Endothelial cell of umbilical vein (primary cell): ENCODE data around the gene APBA2. TPM values are rescaled to one million over a fixed set of nuclear protein-coding genes. Genes with fewer than 3 reads are reported as not detected.

Experiments
- BruUV-seq: library from RNA; stranded (reverse); fragments of 400-500 nt; replicated peaks from 2 replicates; lab custom pipeline; 2021; lab: Mats Ljungman, UMichigan
- CTCF ChIA-PET: fragments of 300-600, 350-600 bp; sonication (Branson Sonifier 250); formaldehyde crosslinking; loops from one replicate; lab custom pipeline; 2021; ENCODE audit warnings: antibody characterized with exemption, inconsistent platforms; lab: Charles Lee
- POLR2A ChIA-PET: fragments of 300-600, 350-600 bp; sonication (Branson Sonifier 250); formaldehyde crosslinking; loops from one replicate; lab custom pipeline; 2021; ENCODE audit warnings: antibody characterized with exemption, inconsistent platforms; lab: Charles Lee
- DNase-seq: peaks from one replicate; pipeline ENCODE4 v3.0.0-alpha.2; 2011; ENCODE audit warnings: low read depth, low spot score
- FAIRE-seq: peaks from 2 replicates; lab custom pipeline; 2011; peaks lifted over from hg19 to GRCh38; lab: Jason Lieb, UNC
- H2AFZ ChIP-seq: 2 replicates; pipeline ENCODE4 v1.6.0; 2012; ENCODE audit warnings: low read depth, low read length, control low read depth, inconsistent platforms
- H3K27ac ChIP-seq: 2 replicates; pipeline ENCODE4 v1.5.1; 2011; ENCODE audit warnings: low read depth, mild to moderate bottlenecking, control low read depth, low read length, moderate library complexity; ENCODE audit not compliant: insufficient read depth
- H3K27me3 ChIP-seq, 2 experiments: 2 replicates each; pipeline versions ENCODE4 v1.6.0 to v1.6.1; 2011; ENCODE audit warnings: low read length in 2 of 2, mixed read lengths in 1 of 2; ENCODE audit not compliant: control insufficient read depth in 2 of 2, insufficient read depth in 2 of 2
- H3K36me3 ChIP-seq, 2 experiments: 2 replicates in 1 of 2; 3 replicates in 1 of 2; pipeline ENCODE4 v1.5.1; 2011; ENCODE audit warnings: low read length in 2 of 2, mild to moderate bottlenecking in 1 of 2, moderate library complexity in 1 of 2; ENCODE audit not compliant: control insufficient read depth in 2 of 2, insufficient read depth in 2 of 2; ENCODE audit errors: extremely low read depth in 1 of 2
- H3K4me1 ChIP-seq: 3 replicates; pipeline ENCODE4 v1.5.1; 2011; ENCODE audit warnings: mild to moderate bottlenecking, low read length; ENCODE audit not compliant: control insufficient read depth, insufficient read depth; ENCODE audit errors: extremely low read depth
- H3K4me2 ChIP-seq: 2 replicates; pipeline ENCODE4 v1.6.1; 2011; ENCODE audit warnings: low read length, control low read depth, mixed read lengths; ENCODE audit not compliant: insufficient read depth
- H3K4me3 ChIP-seq, 3 experiments: fragments of 200-600 bp in 1 of 3; sonication (generic), shearing (Covaris generic) in 1 of 3; replicated peaks in 1 of 3; 2 replicates each; pipeline ENCODE4 v1.5.1; 2011 to 2016; ENCODE audit warnings: control low read depth in 3 of 3, low read length in 3 of 3, mild to moderate bottlenecking in 2 of 3, inconsistent platforms in 1 of 3, low read depth in 1 of 3, moderate library complexity in 1 of 3; ENCODE audit not compliant: insufficient read depth in 1 of 3
- H3K79me2 ChIP-seq: 2 replicates; pipeline ENCODE4 v1.6.0; 2012; ENCODE audit warnings: low read length, inconsistent platforms; ENCODE audit not compliant: control insufficient read depth, insufficient read depth
- H3K9ac ChIP-seq: replicated peaks from 2 replicates; pipeline ENCODE3; 2011; ENCODE audit warnings: low read length, control low read depth; ENCODE audit not compliant: insufficient read depth; ENCODE audit errors: extremely low read depth
- H3K9me1 ChIP-seq: replicated peaks from 3 replicates; pipeline ENCODE4 v1.6.0; 2011; ENCODE audit warnings: mild to moderate bottlenecking, low read length; ENCODE audit not compliant: control insufficient read depth, insufficient read depth; ENCODE audit errors: extremely low read depth
- H3K9me3 ChIP-seq: replicated peaks from 2 replicates; pipeline ENCODE4 v1.5.1; 2012; ENCODE audit warnings: low read length, inconsistent platforms; ENCODE audit not compliant: control insufficient read depth, insufficient read depth
- H4K20me1 ChIP-seq: replicated peaks from 2 replicates; pipeline ENCODE3; 2011; ENCODE audit warnings: mild to moderate bottlenecking, low read length; ENCODE audit not compliant: control insufficient read depth, insufficient read depth; ENCODE audit errors: extremely low read depth
- CTCF ChIP-seq, 2 donors: IDR thresholded peaks; 1 replicate in 1 of 2; 2 replicates in 1 of 2; pipeline ENCODE4 v1.5.1; 2011; ENCODE audit warnings: low read length in 2 of 2, mild to moderate bottlenecking in 2 of 2, moderate library complexity in 2 of 2, control low read depth in 1 of 2, inconsistent platforms in 1 of 2, low read depth in 1 of 2; ENCODE audit not compliant: insufficient read depth in 1 of 2; ENCODE audit errors: extremely low read depth in 1 of 2
- EZH2 ChIP-seq: IDR thresholded peaks from 2 replicates; pipeline ENCODE4 v1.6.1; 2012; ENCODE audit warnings: borderline replicate concordance, low read depth, mild to moderate bottlenecking, moderate library complexity, low read length, inconsistent platforms; ENCODE audit not compliant: severe bottlenecking
- FOS ChIP-seq: IDR thresholded peaks from 2 replicates; pipeline ENCODE4 v1.6.1; 2011; ENCODE audit warnings: mild to moderate bottlenecking, low read length, moderate library complexity, borderline replicate concordance; ENCODE audit not compliant: insufficient read depth
- GATA2 ChIP-seq: IDR thresholded peaks from 2 replicates; pipeline ENCODE4 v1.7.0; 2011; ENCODE audit warnings: low read depth, mild to moderate bottlenecking, moderate library complexity, mixed read lengths, low read length; ENCODE audit not compliant: insufficient read length, insufficient read depth
- JUN ChIP-seq: IDR thresholded peaks from 2 replicates; pipeline ENCODE4 v1.6.1; 2011; ENCODE audit warnings: borderline replicate concordance, low read depth; ENCODE audit not compliant: insufficient read length, insufficient read depth
- POLR2A ChIP-seq: IDR thresholded peaks from 2 replicates; pipeline ENCODE4 v1.6.1; 2012; ENCODE audit warnings: low read depth, mild to moderate bottlenecking, control low read depth, low read length
- POLR2AphosphoS5 ChIP-seq: IDR thresholded peaks from 2 replicates; pipeline ENCODE4 v1.6.1; 2012; ENCODE audit warnings: low read depth, mild to moderate bottlenecking, control low read depth, low read length, moderate library complexity; ENCODE audit not compliant: insufficient read depth
- dilution Hi-C: fragments of 300-500 bp; cut with MboI; formaldehyde crosslinking; loops from one replicate; pipeline ENCODE4 v1.15.0; 2019; ENCODE audit warnings: low sequenced_read_pairs; ENCODE audit not compliant: extremely low pct_ligation_motif_present
- intact Hi-C: fragments of 100-400 bp; cut with micrococcal nuclease; formaldehyde crosslinking; loops from one replicate; pipeline ENCODE4 v1.10.0; 2022
- polyA plus RNA-seq, 4 experiments: library from polyadenylated mRNA; depleted of rRNA in 3 of 4; stranded (reverse) in 3 of 4; unstranded in 1 of 4; fragments of >200 nt; gene quantifications; 2 replicates each; pipeline versions ENCODE4 v1.2.1 to v1.2.3, GENCODE V29; 2011 to 2012; ENCODE audit warnings: missing spikeins in 1 of 4
- total RNA-seq: library from RNA; stranded (reverse); gene quantifications from 2 replicates; pipeline ENCODE4 v1.2.3, GENCODE V29; 2021
- TF ChIP-seq, protein P1 (sequence below): IDR thresholded peaks from 2 replicates; pipeline ENCODE4 v1.6.1; 2011; ENCODE audit not compliant: insufficient read depth, insufficient read length

APBA2 gene
- total and polyA plus RNA-seq, 2 donors (not counting 3 experiments of a cell fraction or from before 2014, with no cell fraction given): 5.7 to 11.1 TPM

DNA sequence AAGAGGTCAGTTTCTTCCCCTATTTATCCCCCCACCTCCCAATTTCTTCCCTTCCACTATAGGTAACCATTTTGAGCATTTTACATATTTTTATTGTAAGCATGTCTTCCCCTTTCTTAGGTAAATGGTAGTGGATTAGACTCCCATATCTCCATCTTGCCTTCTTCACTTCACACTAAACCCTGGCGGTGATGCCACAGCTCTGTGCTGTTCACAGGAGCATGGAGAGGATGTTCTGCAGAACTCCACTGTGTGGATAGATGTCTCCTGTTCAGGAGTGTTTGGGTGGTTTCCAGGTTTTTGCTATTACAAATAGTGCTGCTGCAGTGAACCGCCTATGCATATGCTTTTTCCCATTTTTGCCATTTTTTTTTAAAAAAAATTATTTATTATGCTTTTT lies 201.1 kb downstream of the APBA2 start:
- no TSS peak for BruUV-seq
- H3K4me1 ChIP-seq: no peaks in the 10 kb centered on the region
- H2AFZ ChIP-seq: no peak overlapping the region
- intact Hi-C loops: no loop called here
- H3K9me3 ChIP-seq: no peaks in the 10 kb centered on the region
- no peak overlapping the region for H3K4me2 ChIP-seq
- H3K9me1 ChIP-seq: no peaks in the 10 kb centered on the region
- no peaks in the 10 kb centered on the region for H3K79me2 ChIP-seq
- dilution Hi-C loops: no loop called here
- H3K27ac ChIP-seq: no peak overlapping the region
- no peak overlapping the region for H3K4me3 ChIP-seq
- ChIA-PET CTCF (interaction anchor here (1.0 to 7.8 kb wide), 2 partner anchors 13 to 15 kb away, joined by 3 to 73 read pairs; no protein-coding TSS in a partner anchor), POLR2A (no interaction called here)
- H3K9ac ChIP-seq: no peak overlapping the region
- no peaks in the 10 kb centered on the region for H3K36me3 ChIP-seq
- H3K27me3 ChIP-seq: no peaks in the 10 kb centered on the region
- DNase-seq (no peak), FAIRE-seq (no peak)
- no peaks in the 10 kb centered on the region for H4K20me1 ChIP-seq
- TF ChIP-seq CTCF (IDR thresholded peaks at IDR 0.05; ENCODE audit: extremely low read depth in 1 of 2, insufficient read depth in 1 of 2, low read depth in 1 of 2, low read length in 2 of 2): no peak
- TF ChIP-seq POLR2AphosphoS5: no peak

GRCh38 chr15:29087521-29088285 lies 201.9 kb downstream of the APBA2 start:
- intact Hi-C loops: no loop called here
- Histone ChIP-seq H3K9ac (no peak overlapping the region), H3K79me2 (no peaks in the 10 kb centered on the region), H3K4me3 (no peak overlapping the region), H3K9me1 (no peaks in the 10 kb centered on the region), H4K20me1 (no peaks in the 10 kb centered on the region), H3K36me3 (no peaks in the 10 kb centered on the region), H3K4me1 (no peaks in the 10 kb centered on the region), H3K4me2 (no peak overlapping the region), H2AFZ (no peak overlapping the region), H3K9me3 (no peaks in the 10 kb centered on the region), H3K27ac (no peak overlapping the region), H3K27me3 (no peaks in the 10 kb centered on the region)
- no peak for DNase-seq
- FAIRE-seq: no peak
- ChIA-PET CTCF (interaction anchor here (1.0 to 7.8 kb wide), 3 partner anchors 11 to 14 kb away, joined by 3 to 73 read pairs (median 5); no protein-coding TSS in a partner anchor), POLR2A (no interaction called here)
- dilution Hi-C loops: no loop called here
- TF ChIP-seq FOS: no peak
- no peak for TF ChIP-seq GATA2
- no peak for TF ChIP-seq CTCF (IDR thresholded peaks at IDR 0.05; ENCODE audit: extremely low read depth in 1 of 2, insufficient read depth in 1 of 2, low read depth in 1 of 2, low read length in 2 of 2)
- TF ChIP-seq POLR2A: no peak
- no peak for TF ChIP-seq JUN
- no peak for TF ChIP-seq POLR2AphosphoS5
- TF ChIP-seq EZH2: no peak
- TF ChIP-seq, protein P1, sequence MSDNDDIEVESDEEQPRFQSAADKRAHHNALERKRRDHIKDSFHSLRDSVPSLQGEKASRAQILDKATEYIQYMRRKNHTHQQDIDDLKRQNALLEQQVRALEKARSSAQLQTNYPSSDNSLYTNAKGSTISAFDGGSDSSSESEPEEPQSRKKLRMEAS: no peak
- BruUV-seq: no TSS peak
